ENCODE measurements around the gene ICAM5. TPM values are rescaled to one million over a fixed set of nuclear protein-coding genes. Genes with fewer than 3 reads are reported as not detected.

ICAM5 gene
- total RNA-seq (2021; ENCODE audit: unreplicated experiment) (53.9 TPM), Bru-seq, nascent RNA (percentile 61 among the genes with signal in this experiment), BruChase-seq, experiment 1, labeled RNA remaining after a 6-hour chase (percentile 79 among the genes with signal in this experiment), BruChase-seq, experiment 2, labeled RNA remaining after a 2-hour chase (percentile 80 among the genes with signal in this experiment)
- 24.7 and 25.2 TPM in 2 replicates for polyA plus RNA-seq (2012)
- long read RNA-seq, transcript ICAM5-203 (9 exons, 2,599 nt), result minor isoform, 16 of 208 reads
- long read RNA-seq, transcript ICAM5-201 (11 exons, 3,000 nt), result major isoform, 18 of 208 reads
- long read RNA-seq, partial matches to known transcripts, result 124 of 208 reads
- long read RNA-seq, other reads (novel, unspliced or antisense), result 49 of 208 reads

- peak within 1 kb of the TSS; percentile 76 for H3K27ac ChIP-seq (ENCODE audit: low read depth, low read length)
- TF ChIP-seq ELF1 (IDR thresholded peaks at IDR 0.05; ENCODE audit: borderline replicate concordance, low read depth), result no peak
- no peak for TF ChIP-seq EZH2 (IDR thresholded peaks at IDR 0.05)
- TF ChIP-seq REST (IDR thresholded peaks at IDR 0.05; ENCODE audit: low read depth), result no peak
- no peak for TF ChIP-seq CEBPB (IDR thresholded peaks at IDR 0.05; ENCODE audit: low read depth)
- no peak for TF ChIP-seq MAX (IDR thresholded peaks at IDR 0.05)
- peak; percentile 54; the same call in 1 of the 2 replicates for TF ChIP-seq ZFX (IDR thresholded peaks at IDR 0.05)
- peak; percentile 4 for TF ChIP-seq TCF7L2 (IDR thresholded peaks at IDR 0.05; ENCODE audit: borderline replicate concordance, extremely low read depth, insufficient read depth, insufficient read length)
- peak; percentile 82 for TF ChIP-seq EGR1 (IDR thresholded peaks at IDR 0.05; ENCODE audit: low read depth)
- peak; percentile 45; the same call in 1 of the 2 replicates for TF ChIP-seq POLR2AphosphoS5 (IDR thresholded peaks at IDR 0.05; ENCODE audit: low read depth, low read length)
- H2AFZ ChIP-seq (ENCODE audit: low read depth, low read length, poor library complexity, severe bottlenecking), result peak within 1 kb of the TSS; percentile 49
- peaks cover 16% of the 10 kb centered on the region; the same call in 1 of the 2 replicates for H3K79me2 ChIP-seq (ENCODE audit: insufficient read depth, low read length)
- ATAC-seq (peak; percentile 34), DNase-seq (ENCODE audit: low read depth, low spot score) (peak; percentile 57)
- peak within 1 kb of the TSS; percentile 77 to 91 for H3K4me3 ChIP-seq (replicated peaks in 1 of 2; ENCODE audit: low read depth in 1 of 2, low read length in 2 of 2)
- no peaks in the 10 kb centered on the region for H3K27me3 ChIP-seq (ENCODE audit: insufficient read depth, low read length)
- no peaks in the 10 kb centered on the region for H4K20me1 ChIP-seq (ENCODE audit: insufficient read depth)
- H3K9me2 ChIP-seq (ENCODE audit: insufficient read depth), result no peaks in the 10 kb centered on the region
- H3K9ac ChIP-seq (ENCODE audit: low read length), result peak within 1 kb of the TSS; percentile 94
- intact Hi-C loops (cut with micrococcal nuclease), result loop anchor here (2.0 kb wide), 1 partner anchor 43 kb away; the partner anchor contains the start of gene RAVER1
- BruUV-seq (replicated peaks), result no TSS peak
- no peaks in the 10 kb centered on the region for H3K9me3 ChIP-seq (ENCODE audit: control insufficient read depth in 1 of 2, insufficient read depth in 1 of 2, low read depth in 1 of 2, low read length in 2 of 2)
- ChIA-PET POLR2A (interaction anchor here (0.6 to 2.6 kb wide), 18 partner anchors 8 to 818 kb away, joined by 3 to 26 read pairs (median 4); partner anchors contain the start of genes FDX2, PDE4A, RAVER1 and TYK2), CTCF (interaction anchor here (0.6 to 3.2 kb wide), 15 partner anchors 10 to 357 kb away, joined by 3 to 30 read pairs (median 4); partner anchors contain the start of genes CDC37 and RAVER1), RAD21 (ENCODE audit: low non-redundant PET in 1 of 2, low total read pairs in 2 of 2, uncharacterized antibody in 2 of 2, unreplicated experiment in 2 of 2) (interaction anchor here in 1 of 2 experiments (0.6 to 0.9 kb wide), 2 partner anchors 19 to 31 kb away, joined by 3 to 4 read pairs; partner anchors contain the start of gene ICAM1)
- H3K4me2 ChIP-seq (ENCODE audit: low read length), result peak within 1 kb of the TSS; percentile 100
- peaks cover 2 to 23% of the 10 kb centered on the region in 2 experiments; a peak in 2 of 4 replicates for H3K36me3 ChIP-seq (ENCODE audit: control insufficient read depth in 1 of 2, insufficient read depth in 2 of 2, low read length in 2 of 2)
- H3K4me1 ChIP-seq (ENCODE audit: control insufficient read depth in 1 of 2, insufficient read depth in 2 of 2, low read length in 2 of 2), result peaks cover 13 to 60% of the 10 kb centered on the region in 2 experiments
Measured at GRCh38 chr19:10289836-10290356, at the start of gene ICAM5. Gene ICAM5 (plus strand): TSS chr19:10289952. CDS start chr19:10290044, 92 bp downstream.

Measured in HCT116 (cell line).